H1 (cell line): ENCODE results near the gene SUCLG2. TPM values are rescaled to one million over a fixed set of nuclear protein-coding genes. Genes with fewer than 3 reads are reported as not detected.

Experiments
- CTBP2 ChIP-seq: IDR thresholded peaks from 2 replicates; pipeline ENCODE4 v1.7.0; 2011; ENCODE audit warnings: borderline replicate concordance, mild to moderate bottlenecking, moderate library complexity, mixed read lengths, low read length; ENCODE audit not compliant: insufficient read depth, insufficient read length
- EGR1 ChIP-seq: IDR thresholded peaks from 2 replicates; pipeline ENCODE4 v1.6.1; 2011; ENCODE audit warnings: low read depth, low read length, borderline replicate concordance
- EZH2 ChIP-seq: fragments of 200-600 bp; sonication (generic); IDR thresholded peaks from 2 replicates; pipeline ENCODE4 v1.7.1; 2012; ENCODE audit warnings: low read depth, mild to moderate bottlenecking, moderate library complexity, low read length, inconsistent platforms; ENCODE audit not compliant: severe bottlenecking
- KDM1A ChIP-seq: fragments of 200-600, 300-600 bp; sonication (generic); IDR thresholded peaks from 2 replicates; pipeline ENCODE4 v1.7.1; 2016; ENCODE audit warnings: mild to moderate bottlenecking, low read length, borderline replicate concordance
- PHF8 ChIP-seq: fragments of 200-600 bp; sonication (generic); conservative IDR thresholded peaks from 2 replicates; pipeline ENCODE4 v1.7.1; 2012; ENCODE audit warnings: low read depth, mild to moderate bottlenecking, inconsistent platforms, low read length, moderate library complexity
- polyA plus RNA-seq, 7 experiments: library from polyadenylated mRNA; depleted of rRNA in 3 of 7; stranded (reverse) in 5 of 7; unstranded in 2 of 7; fragments of >200 nt in 5 of 7; fragments of 200-250 nt in 2 of 7; gene quantifications; 1 replicate in 5 of 7; 2 replicates in 1 of 7; 4 replicates in 1 of 7; pipeline versions ENCODE4 v1.2.1 to v1.2.3, GENCODE V29; 2011 to 2013; ENCODE audit warnings: missing spikeins in 2 of 7, mixed read lengths in 2 of 7
- total RNA-seq: library from RNA; stranded (reverse); fragmentation: NEBNext Ultra II Directional; extraction: Animal tissue kit (Norgen Biotek cat#: 25700); gene quantifications from 2 replicates; pipeline ENCODE4 v1.2.1, GENCODE V29; 2021

The SUCLG2 gene
- total and polyA plus RNA-seq, 2 of the 8 experiments (the other 6 are each of a cell fraction or from before 2014, with no cell fraction given) = 12.9 to 46.2 TPM

DNA sequence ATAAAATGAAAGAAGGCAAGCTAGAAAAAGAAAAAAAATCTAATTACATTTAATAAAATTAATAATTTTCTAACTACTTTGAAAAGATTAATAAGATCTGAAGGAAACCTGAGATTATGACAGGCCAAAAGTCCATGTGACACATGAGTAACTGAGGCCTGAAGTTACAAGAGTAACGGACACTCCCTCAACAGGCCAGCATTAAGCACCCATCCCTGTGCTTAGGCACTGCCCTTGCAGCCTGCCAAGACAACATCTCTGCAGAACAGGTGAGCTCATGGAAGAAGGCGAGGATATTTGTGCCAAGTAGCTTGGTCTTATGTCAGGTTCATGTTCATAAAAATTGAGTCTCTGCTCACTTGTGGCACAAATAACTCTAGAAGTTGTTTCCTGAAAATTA lies 31.8 kb downstream of the SUCLG2 start (continued):
- TF ChIP-seq EZH2 (no peak), EGR1 (no peak), PHF8 (no peak), KDM1A (no peak), CTBP2 (no peak)
